Measurements from ENCODE around the gene TNFRSF6B.

DNA sequence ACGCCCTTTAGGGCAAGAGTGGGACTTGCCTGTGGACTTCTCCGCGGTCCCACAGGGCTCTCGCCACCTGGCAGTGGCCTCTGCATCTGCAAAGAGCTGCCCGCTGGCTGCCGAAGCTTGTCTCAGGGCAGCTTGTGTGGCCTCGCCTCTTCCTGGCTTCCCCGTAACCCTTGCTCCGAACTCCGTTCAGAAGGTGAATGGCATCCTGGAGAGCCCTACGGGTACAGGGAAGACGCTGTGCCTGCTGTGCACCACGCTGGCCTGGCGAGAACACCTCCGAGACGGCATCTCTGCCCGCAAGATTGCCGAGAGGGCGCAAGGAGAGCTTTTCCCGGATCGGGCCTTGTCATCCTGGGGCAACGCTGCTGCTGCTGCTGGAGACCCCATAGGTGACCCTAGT is 35.3 kb upstream of the TNFRSF6B start:
- TF ChIP-seq CTCF (IDR thresholded peaks at IDR 0.05; ENCODE audit: insufficient read depth, low read length) (no peak), POLR2AphosphoS5 (IDR thresholded peaks at IDR 0.05; ENCODE audit: low read depth) (no peak), GABPA (IDR thresholded peaks at IDR 0.05; ENCODE audit: low read depth) (no peak)
- TF ChIP-seq, protein P1, sequence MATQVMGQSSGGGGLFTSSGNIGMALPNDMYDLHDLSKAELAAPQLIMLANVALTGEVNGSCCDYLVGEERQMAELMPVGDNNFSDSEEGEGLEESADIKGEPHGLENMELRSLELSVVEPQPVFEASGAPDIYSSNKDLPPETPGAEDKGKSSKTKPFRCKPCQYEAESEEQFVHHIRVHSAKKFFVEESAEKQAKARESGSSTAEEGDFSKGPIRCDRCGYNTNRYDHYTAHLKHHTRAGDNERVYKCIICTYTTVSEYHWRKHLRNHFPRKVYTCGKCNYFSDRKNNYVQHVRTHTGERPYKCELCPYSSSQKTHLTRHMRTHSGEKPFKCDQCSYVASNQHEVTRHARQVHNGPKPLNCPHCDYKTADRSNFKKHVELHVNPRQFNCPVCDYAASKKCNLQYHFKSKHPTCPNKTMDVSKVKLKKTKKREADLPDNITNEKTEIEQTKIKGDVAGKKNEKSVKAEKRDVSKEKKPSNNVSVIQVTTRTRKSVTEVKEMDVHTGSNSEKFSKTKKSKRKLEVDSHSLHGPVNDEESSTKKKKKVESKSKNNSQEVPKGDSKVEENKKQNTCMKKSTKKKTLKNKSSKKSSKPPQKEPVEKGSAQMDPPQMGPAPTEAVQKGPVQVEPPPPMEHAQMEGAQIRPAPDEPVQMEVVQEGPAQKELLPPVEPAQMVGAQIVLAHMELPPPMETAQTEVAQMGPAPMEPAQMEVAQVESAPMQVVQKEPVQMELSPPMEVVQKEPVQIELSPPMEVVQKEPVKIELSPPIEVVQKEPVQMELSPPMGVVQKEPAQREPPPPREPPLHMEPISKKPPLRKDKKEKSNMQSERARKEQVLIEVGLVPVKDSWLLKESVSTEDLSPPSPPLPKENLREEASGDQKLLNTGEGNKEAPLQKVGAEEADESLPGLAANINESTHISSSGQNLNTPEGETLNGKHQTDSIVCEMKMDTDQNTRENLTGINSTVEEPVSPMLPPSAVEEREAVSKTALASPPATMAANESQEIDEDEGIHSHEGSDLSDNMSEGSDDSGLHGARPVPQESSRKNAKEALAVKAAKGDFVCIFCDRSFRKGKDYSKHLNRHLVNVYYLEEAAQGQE (IDR thresholded peaks at IDR 0.05; ENCODE audit: insufficient replicate concordance, low read depth) = no peak
